GM19468 (cell line): Measurements from ENCODE around the gene UHRF2.
"Not testable (repeated sequence)": the region's sequence is repeated elsewhere in the genome, so short reads cannot be mapped to it uniquely, and the experiment has no call there.

ENCODE experiments used
- ATAC-seq: cut with Tn5 transposase; IDR thresholded peaks from one replicate; pipeline ENCODE4 v1.9.1; 2021; ENCODE audit warnings: mild to moderate bottlenecking, moderate library complexity, moderate number of reproducible peaks; ENCODE audit not compliant: unreplicated experiment; ENCODE audit errors: extremely low read depth

UHRF2 gene

GRCh38 chr9:6412487-6413364 is at the start of gene UHRF2:
Gene UHRF2, plus strand, starts transcription at chr9:6413199. Its CDS starts 292 bp downstream, at chr9:6413491.
- ATAC-seq: peak; percentile 57

GRCh38 chr9:6367128-6367890 is 45.7 kb upstream of the UHRF2 start:
- no peak for ATAC-seq

GRCh38 chr9:6368831-6369230 is 44.2 kb upstream of the UHRF2 start:
- no peak for ATAC-seq

- not testable (repeated sequence) for ATAC-seq
Observed at GRCh38 chr9:6381477-6382012, 31.5 kb upstream of the UHRF2 start.

GRCh38 chr9:6382681-6383080 is 30.3 kb upstream of the UHRF2 start:
- ATAC-seq: no peak

- ATAC-seq: no peak
Observed at GRCh38 chr9:6383551-6384225, 29.3 kb upstream of the UHRF2 start.

- no peak for ATAC-seq
Observed at GRCh38 chr9:6384732-6385131, 28.3 kb upstream of the UHRF2 start.

GRCh38 chr9:6399071-6399470 is 13.9 kb upstream of the UHRF2 start:
- ATAC-seq: no peak

GRCh38 chr9:6405371-6405770 is 7.6 kb upstream of the UHRF2 start:
- ATAC-seq: no peak

- no peak for ATAC-seq
Observed at GRCh38 chr9:6407778-6408177, 5.2 kb upstream of the UHRF2 start.

GRCh38 chr9:6408320-6408719 is 4.7 kb upstream of the UHRF2 start:
- no peak for ATAC-seq

- ATAC-seq: no peak
Observed at GRCh38 chr9:6409811-6410210, 3.2 kb upstream of the UHRF2 start.

GRCh38 chr9:6410633-6411032 is 2.4 kb upstream of the UHRF2 start:
- no peak for ATAC-seq

GRCh38 chr9:6413365-6414246 is 607 bp downstream of the UHRF2 start:
- no peak for ATAC-seq

- no peak for ATAC-seq
Observed at GRCh38 chr9:6414247-6414641, 1.2 kb downstream of the UHRF2 start.

GRCh38 chr9:6415266-6415665 is 2.3 kb downstream of the UHRF2 start:
- no peak for ATAC-seq

- no peak for ATAC-seq
Observed at GRCh38 chr9:6417186-6417585, 4.2 kb downstream of the UHRF2 start.

- no peak for ATAC-seq
Observed at GRCh38 chr9:6418764-6419163, 5.8 kb downstream of the UHRF2 start.

GRCh38 chr9:6424940-6425339 is 11.9 kb downstream of the UHRF2 start:
- ATAC-seq: no peak

- no peak for ATAC-seq
Observed at GRCh38 chr9:6426117-6426516, 13.1 kb downstream of the UHRF2 start.
